ENCODE results near the gene WNT7A.

The WNT7A gene

DNA sequence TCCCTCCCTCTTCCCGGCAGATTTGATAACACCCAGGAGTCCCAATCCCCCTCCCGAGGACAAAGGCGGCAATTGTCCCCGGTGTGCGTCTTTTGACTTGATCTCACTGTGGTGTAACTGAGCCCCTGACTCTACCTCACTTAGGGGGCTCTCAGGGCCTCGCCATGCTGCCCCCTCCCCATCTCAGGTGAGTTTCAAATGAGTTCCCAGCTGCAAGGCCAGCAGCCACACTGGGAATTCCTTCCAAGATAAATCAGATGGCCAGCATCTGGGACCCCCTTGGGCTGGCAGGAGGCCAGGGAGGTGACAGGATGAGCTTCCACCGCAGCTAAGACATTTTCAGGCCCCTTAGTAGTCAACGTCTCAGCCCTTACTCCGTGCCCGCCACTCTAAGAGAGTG lies 35.0 kb downstream of the WNT7A start:
- no peak for DNase-seq

DNA sequence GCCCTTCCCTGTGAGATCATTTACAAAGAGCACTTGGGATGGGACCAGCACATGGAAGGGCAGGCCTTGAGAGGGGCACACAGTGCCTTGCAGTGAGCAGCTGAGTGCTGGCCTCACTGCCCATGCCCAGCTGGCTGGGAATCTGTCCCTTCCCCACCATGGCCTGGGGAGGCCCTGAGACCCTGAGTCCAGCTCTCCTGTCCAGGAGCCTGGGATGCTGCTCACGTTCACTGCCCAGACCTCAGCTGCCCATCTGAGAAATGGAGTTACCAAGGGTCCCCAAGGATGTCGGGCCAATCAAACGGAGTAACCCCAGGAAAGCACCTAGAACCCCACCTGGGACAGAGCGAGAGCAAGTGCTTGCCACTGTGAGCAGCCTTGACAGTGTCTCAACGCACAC lies 35.6 kb downstream of the WNT7A start:
- DNase-seq: no peak

DNA sequence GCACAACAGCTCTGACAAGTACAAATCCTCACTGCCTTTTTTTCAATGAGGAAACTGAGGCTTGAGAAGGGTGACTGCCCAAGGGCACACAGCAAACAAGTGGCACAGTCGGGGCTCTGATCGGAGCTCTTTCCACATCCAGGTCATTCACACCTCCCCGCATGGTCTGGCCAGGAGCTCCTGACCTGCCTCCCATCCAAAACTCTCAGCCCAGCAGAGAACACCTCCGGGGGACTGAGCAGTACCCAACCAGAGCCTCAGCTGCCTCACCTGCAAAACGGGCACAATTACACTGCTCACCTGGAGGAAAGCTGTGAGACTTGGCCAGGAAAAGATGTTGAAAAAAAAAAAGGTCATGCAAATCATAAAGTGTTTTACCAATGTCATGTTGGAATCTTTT lies 36.5 kb downstream of the WNT7A start:
- DNase-seq: no peak

DNA sequence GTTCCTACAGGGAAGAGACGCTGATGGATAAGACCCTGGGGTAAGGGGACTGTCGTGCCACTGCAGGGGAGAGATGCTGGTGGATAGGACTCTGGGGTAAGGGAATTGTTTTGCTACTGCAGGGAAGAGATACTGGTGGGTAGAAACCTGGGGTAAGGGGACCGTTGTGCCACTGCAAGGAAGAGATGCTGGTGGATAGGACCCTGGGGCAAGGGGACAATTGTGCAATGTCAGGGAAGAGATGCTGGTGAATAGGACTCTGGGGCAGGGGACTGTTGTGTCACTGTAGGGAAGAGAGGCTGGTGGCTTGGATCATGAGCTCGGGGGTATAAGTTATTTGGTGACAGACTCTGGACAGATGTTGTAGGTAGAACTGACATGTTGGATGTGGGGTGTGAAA lies 37.6 kb downstream of the WNT7A start:
- no peak for DNase-seq

DNA sequence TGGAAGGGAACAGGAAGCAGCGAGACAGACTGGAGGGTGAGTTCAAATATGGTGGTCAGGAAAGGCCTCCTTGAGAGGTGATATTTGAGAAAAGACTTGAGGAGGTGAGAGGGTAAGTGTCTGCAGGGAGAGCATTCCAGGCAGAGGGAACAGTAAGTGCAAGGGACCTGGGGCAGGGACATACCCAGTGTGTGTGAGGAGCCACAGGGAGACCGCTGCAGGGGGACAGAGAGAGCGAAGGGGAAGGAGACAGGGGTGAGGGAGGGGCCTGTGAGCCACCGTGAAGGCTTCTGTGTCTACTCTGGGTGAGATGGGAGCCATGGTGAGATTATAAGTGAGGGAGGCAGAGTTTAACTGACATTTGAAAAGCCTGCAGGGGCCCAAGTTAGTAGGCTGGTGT lies 38.0 kb downstream of the WNT7A start:
- no peak for DNase-seq

DNA sequence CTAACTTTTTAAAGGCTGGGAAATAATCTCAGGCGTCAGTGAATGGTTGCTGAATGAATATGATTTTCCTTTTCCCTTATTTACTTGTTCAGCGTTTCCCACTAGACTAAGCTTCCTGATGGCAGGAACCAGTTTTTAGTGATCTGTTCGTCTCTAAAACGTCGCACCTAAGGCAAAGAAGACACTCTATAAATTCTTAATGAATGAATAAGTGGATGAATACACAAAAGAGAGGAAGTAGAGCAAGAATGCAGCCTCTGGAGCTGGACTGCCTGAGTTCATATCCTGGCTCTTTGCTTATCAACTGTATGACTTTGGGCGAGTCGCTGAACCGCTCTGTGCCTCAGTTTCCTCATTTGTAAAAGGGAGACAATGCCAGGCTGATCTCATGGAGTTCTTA lies 38.7 kb downstream of the WNT7A start:
- no peak for DNase-seq

DNA sequence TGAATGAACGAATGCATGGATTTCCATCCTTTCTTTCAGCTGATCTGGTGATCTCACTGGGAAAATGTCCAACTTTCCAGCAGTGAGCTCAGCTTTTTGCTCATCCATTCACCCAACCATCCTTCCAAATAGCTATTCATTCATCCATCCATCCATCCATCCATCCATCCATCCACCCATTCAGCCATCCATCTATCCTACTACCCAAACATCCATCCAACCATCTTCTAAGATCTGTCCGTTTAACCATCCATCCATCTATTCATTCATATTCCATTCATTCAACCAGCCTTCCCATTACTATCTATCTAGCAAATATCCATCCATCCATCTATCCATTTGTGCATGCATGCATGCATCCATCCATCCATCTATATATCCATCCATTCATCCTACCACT lies 39.4 kb downstream of the WNT7A start:
- no peak for DNase-seq

DNA sequence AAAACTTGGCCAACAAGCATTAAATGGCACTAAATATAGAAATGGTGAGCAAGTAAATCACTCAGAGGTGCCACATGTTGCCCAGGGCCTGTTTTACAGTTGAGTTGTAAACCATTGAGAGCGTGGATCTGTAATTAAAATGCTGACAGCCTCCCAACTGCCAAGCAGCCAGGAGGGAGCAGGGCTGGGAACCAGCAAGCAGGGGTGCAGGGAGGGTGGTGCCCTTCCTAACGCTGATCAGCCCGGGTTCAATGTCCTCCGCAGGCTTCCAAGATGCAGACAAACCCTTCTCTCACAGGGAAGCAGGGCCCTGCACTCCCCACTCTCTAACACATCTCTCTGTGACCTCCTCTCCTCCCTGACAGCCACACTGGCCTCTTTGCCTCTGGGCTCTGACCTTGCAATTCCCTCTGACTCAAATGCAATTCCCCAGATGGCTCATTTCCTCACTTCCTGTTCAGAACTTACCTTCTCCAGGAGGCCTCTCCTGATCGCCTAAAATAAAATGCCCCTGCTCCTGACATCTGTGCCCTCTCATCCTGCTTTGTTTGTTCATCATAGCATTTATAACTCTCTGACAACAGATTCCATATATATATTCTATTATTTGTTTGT lies 40.0 kb downstream of the WNT7A start:
- DNase-seq: no peak

DNA sequence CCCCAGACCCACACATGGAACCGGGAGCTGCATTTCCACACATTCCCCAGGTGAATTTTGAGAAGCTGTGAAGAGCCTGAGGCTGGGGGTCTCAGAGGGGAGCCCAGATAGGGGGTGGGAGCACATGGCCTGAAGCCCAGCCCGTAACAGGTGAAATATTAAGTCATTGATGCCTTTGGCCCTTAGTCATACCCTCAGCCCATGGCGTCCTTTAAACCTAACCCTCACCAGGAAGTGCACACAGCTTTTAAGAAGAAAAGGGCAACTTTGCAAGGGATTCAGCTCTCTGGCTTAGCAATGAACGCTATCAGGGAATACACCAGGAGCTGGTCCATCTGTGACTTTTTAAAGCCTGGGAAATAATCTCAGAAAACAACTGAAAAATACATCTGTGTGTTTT lies 40.6 kb downstream of the WNT7A start:
- DNase-seq: no peak

DNA sequence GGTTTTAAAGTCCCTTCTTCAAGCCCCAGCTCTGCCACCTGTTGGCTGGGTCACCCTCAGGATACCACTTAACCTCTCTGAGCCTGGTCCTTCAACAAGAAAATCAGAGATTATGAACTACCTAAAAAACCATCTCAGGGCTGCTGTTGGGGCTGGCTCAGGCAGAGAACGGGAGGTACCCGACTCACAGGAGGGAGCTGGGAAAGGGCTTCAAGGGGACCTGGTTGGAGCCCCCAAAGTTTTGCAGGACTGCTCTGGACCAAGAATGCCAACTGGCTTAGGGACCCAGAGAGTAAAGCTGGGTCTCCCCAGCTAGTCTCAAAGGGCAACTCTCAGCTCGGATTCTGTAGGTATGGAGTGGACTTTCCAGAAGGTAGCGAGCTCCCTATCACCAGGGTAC lies 41.5 kb downstream of the WNT7A start:
- DNase-seq: no peak

DNA sequence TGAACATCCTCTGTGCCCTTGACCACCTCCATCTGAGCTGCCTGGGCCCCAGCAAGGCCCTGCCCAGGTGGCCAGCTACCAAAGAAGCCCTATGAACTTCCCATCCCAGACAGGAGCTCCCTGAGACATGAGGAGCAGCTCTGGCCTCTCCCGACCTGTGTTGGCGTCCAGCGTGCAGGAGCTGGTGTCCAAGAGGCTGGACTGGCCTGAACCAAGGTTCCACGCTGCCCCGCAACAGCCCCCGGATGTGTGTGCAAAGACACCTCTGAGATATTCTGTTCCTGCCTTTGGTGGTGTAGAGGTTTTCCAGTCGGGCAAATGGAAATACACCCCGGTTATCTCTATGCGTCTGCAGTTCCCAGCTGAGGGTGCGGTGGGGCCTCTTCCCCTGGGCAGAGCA lies 42.1 kb downstream of the WNT7A start:
- no peak for DNase-seq

DNA sequence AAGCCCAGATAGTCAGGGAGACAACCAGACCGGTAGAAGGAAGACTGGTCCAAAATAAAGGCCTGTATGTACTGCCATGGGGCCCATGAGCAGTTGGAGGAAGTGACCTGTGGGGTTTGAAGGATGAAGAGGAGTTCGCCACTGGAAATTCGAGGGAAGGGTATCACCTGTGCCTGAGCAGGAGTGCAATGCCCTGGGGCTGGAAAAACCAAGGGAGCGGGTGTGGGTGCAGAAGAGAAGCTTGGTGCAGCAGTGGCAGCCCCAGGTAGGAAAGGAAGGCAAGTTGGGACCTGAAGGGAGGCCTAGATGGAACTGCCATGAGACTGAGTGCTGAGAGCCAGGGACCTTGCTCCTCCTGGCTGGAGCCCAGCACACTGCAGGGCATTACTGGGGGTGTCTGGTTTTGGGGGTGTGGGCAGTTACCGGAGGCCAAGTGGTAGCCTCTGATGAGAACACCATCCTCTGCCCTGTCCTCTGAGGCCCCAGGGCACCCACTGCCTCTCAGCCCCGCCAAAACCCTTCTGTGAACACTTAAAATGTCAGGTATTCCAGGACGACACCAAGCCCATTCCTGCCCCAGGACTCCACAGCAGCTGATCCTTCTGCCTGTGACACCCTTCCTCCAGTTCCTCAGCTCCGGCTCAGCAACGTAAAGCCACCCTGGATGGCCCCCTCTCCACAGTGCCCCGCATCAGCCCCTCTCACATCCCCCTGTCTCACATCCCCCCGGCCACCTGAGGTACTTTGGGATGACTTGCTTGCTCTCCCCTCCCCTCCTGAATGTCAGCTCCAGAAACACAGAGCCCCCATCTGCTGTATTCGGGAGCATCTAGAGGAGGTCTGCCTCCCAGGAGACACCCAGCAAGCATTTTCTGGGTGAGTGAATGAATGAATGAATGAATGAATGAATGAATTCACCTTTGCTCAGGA lies 42.9 kb downstream of the WNT7A start:
- DNase-seq: no peak

DNA sequence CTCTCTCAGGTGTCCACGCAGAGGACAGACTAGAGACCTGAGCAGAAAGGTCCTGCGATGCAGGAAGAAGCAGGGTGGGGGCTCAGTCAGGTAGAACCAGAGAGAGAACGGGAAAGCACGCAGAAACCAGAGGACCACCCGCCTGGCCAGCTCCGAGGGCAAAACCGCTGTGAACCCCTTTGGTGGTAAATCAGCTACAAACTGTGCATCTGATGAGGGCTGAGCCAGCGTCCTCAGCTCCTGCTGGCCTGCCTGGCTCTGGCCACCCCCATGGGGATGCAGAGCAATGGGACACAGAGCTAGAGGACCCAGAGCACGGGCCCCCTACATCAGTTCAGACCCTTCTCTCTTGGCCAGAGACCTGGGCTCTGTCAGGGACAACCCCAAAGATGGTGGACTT lies 44.6 kb downstream of the WNT7A start:
- DNase-seq: no peak

DNA sequence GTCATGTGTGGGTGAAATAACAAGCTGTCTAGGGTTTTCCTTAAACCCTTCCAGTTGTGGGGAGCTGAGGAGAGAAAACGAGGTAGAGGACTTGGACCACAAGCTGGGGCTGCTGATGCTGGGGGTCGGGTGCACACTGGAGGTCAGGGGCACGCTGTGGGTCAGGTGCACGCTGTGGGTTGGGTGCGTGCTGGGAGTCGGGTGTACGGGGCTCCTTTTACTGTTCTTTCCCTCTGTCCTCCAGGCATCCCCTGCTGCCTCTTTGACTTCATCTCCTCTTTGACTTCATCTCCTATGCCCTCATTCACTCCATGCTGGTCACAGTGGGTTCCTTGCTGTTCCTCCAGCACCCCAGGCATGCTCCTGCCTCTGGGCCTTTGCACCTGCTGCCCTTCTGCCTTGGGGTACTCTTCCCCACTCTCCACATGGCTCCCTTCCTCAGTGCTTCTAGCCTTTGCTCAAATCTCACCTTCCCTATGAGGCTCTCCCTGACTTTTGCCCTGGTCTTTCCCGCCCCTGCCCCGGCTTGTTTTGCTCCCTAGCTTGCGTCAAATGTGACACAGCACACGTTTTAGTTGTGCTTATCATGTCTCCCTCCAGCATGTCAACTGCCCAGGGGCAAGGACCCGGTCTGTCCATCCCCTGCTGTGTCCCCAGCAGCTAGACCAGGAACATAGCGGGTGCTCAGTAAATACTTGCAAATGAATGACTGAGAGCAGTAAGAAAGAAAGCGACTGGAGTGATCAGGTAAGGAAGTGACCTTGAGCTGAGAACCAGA lies 45.4 kb downstream of the WNT7A start:
- DNase-seq: no peak

DNA sequence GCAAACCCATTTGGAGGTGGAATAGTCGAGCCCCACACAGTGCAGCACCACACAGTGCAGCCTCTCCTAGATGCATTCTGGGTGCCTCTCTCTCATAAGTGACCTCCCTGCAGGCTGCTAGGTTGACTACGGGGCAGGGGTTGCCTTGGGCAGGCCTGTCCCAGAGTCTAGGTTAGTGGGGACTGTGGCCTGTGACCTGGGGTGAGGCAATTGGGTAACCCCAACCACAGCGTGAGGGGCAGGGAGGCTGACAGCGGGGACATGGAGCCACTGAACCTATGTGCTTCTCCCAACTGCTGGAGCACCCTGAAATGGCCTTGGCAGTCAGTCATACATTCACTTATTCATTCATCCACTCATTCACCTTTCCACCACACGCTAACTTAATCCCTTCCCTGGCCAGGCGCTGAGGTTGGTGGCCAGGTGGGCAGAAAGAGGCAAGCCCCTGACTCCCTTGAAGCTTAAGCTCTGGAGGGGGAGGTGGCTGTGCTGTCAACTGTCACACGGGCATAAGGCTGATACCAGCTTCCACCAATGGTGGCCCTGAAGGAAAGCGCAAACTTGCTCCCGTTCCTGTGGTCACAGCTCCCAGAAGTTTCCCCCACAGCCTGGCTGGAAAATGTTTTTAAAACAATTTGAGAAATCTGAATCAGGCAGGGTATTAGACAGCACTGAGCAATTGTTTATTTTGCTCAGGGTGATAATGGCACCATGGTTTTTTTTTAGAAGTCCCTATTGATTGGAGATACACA lies 46.2 kb downstream of the WNT7A start:
- DNase-seq: no peak

DNA sequence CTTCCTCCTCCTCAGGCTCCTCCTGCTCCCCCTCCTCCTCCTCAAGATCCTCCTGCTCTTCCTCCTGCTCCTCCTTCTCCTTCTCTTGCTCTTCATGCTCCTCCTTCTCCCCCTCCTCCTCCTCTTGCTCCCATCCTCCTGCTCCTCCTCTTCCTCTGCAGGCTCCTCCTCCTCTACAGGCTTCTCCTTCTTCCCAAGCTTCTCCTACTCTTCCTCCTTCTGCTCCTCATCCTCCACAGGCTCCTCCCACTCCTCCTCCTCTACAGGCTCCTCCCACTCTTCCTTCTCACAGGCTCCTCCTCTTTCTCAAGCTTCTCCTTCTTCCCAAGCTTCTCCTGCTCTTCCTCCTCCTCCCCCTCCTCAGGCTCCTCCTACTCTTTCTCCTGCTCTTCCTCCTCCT lies 47.7 kb downstream of the WNT7A start:
- DNase-seq: no peak

DNA sequence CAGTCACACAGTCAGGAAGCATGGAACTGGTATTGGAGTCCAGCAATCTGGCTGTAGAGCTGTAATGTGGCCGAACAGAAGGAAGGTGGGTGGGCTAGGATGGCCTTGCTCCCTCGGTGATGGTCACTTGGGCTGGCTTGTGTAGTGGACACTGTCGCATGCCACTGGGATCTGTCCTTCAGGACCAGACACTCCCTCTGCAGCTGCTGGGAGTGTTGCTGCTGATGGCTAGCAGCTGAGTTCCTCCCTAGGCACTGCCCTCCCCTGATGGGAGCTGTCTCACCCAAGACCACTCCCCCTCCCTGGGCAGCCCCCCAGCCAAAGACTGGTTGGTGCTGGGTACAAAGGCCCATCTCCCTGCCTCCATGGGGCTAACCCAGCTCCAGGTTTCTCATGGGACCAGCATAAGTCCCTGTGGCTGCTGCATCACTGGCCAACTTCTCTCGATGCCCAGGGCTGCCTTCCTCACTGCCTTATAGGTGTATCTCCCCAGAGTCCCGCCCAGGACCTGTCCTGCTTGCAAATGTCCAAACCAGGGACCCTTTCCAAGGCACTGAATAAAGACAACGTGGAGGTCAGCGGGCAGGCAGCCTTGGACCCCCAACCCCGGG lies 48.4 kb downstream of the WNT7A start:
- no peak for DNase-seq

DNA sequence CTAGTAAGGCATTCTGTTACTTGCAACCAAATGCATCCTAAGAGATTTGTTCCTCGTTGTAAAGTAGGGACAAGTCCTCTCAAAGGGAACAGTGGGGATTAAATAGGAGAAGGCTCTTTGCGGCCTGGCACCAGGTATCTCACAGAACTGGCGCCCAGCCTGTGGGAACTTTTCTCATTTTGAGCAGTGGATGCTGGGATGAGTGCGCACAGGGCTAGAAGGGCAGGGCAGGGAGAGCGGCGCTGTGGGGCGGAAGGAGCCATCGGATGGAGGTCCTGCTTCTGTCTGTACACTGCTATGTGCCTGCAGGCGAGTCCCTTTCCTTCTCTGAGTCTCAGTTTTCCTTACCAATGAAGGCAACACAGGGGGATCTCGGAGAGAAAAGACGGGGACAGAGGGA lies 50.6 kb downstream of the WNT7A start:
- DNase-seq: no peak

DNA sequence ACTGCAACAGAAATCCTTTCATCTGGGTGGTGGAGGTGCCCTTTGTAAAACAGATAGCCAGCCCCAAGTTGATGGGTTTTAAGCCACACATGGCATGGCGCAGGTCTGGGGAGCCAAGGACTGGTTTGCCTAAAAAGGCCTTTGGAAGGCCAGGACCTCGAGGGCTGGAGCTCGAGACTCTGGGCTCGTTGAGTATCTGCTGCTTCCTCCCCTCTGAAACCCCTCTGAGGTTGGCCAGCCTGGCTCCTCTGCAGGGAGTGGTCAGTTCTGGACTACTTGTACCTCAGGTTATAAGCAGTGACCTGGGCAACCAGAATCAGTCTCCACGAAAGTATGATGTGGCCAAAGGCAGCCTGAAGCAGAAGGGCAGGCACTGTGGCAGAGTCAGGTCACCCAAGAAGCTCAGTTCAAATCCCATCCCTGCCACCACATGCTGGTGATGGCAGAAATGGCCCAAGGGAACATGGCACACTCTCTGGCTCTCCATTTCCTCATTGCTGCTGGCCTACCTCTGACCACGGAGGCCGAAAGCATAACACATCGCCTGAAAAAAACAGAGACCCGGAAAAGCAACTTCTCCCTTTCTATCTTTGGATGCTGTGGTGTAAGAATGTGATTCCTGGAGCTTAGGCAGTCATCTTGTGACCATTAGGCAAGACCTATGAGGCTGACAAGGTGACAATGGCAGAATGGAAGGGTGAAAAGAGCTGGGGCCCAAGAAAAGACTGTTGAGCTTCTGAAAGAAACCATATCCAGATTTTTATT lies 51.2 kb downstream of the WNT7A start:
- no peak for DNase-seq

DNA sequence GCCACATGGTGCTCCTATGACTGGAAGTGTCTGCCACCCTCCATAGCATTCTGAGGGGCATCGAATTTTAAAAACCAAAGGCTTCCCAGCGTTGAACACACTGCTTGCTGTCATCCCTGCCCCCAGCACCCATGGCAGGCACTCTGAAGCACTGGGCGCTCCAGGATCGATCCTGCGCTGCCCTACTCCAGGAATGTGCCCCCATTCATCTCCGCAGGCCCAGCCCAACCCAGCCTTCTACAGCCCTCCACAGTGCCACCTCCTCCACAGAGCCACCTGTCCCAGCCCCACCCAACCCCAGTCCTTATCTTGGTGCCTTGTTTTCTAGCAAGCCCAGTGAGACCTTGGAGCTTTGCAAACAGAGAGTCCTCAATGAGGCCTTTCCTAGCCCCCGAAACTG lies 52.2 kb downstream of the WNT7A start:
- DNase-seq: no peak

DNA sequence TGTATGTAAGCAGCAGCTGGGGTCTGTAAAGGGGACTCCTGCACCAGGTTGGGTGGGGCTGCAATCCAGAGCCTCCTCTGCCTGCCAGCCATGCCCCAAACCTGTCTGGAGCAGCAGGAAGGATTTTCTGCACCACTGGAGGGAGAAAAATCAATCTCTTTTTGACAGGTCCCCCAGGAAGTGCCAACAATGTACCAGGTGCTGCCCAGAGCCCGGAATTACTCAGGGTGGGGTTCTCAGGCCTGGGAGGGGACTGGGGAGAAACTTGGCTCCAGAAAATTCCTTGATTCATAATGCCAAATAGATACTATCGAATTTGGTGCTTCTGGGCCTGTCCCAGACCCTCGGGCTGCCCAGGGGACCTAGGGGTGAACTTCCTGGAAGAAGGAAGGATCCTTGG lies 52.6 kb downstream of the WNT7A start:
- DNase-seq: no peak

DNA sequence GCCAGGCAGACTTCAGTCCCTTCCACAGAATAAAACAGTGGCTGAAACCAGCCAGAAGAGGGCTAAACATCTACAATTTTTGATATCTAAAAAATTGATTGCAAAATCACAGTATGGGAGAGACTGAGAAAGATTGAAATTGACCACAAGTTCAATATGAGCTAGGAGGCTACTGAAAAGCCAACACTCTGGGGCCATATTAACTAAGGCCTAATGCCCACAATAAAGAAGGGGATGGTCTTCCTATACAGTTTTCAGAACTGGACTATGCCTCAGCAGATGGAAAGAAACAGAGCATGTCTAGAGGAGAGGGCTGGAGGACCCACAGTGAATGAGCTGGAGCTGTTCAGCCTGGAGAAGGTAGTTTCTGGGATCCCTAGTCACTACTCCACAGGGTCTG lies 53.2 kb downstream of the WNT7A start:
- DNase-seq: no peak

All from T1000 (cell line).